ENCODE data around the gene EME1.
A peak's percentile ranks its signal among the peaks of the same experiment; 100 is the strongest.
"Not testable (repeated sequence)": the region's sequence is repeated elsewhere in the genome, so short reads cannot be mapped to it uniquely, and the experiment has no call there.

EME1 gene

GRCh38 chr17:50397111-50397918 is 24.3 kb downstream of the EME1 start, which contains the start of gene LRRC59:
LRRC59 (minus strand) TSS chr17:50397523; CDS start chr17:50397317, 206 bp downstream.
- TF ChIP-seq CTCF (IDR thresholded peaks at IDR 0.05; ENCODE audit: low read depth, low read length), result peak; percentile 92
- DNase-seq (ENCODE audit: extremely low read depth, low read depth), result peak; percentile 52

GRCh38 chr17:50397919-50398285 is 24.9 kb downstream of the EME1 start:
- no peak for DNase-seq (ENCODE audit: extremely low read depth, low read depth)
- no peak for TF ChIP-seq CTCF (IDR thresholded peaks at IDR 0.05; ENCODE audit: low read depth, low read length)

GRCh38 chr17:50398672-50399071 is 25.6 kb downstream of the EME1 start:
- not testable (repeated sequence) for DNase-seq (ENCODE audit: extremely low read depth, low read depth)

GRCh38 chr17:50399591-50399990 is 26.6 kb downstream of the EME1 start:
- not testable (repeated sequence) for DNase-seq (ENCODE audit: extremely low read depth, low read depth)

- not testable (repeated sequence) for DNase-seq (ENCODE audit: extremely low read depth, low read depth)
Measured at GRCh38 chr17:50405351-50405750, 32.3 kb downstream of the EME1 start.

- no peak for DNase-seq (ENCODE audit: extremely low read depth, low read depth)
- no peak for TF ChIP-seq CTCF (IDR thresholded peaks at IDR 0.05; ENCODE audit: low read depth, low read length)
Measured at GRCh38 chr17:50406578-50406977, 33.5 kb downstream of the EME1 start.

GRCh38 chr17:50407921-50408320 is 34.9 kb downstream of the EME1 start:
- no peak for TF ChIP-seq CTCF (IDR thresholded peaks at IDR 0.05; ENCODE audit: low read depth, low read length)
- DNase-seq (ENCODE audit: extremely low read depth, low read depth), result no peak

- TF ChIP-seq CTCF (IDR thresholded peaks at IDR 0.05; ENCODE audit: low read depth, low read length), result no peak
- no peak for DNase-seq (ENCODE audit: extremely low read depth, low read depth)
Measured at GRCh38 chr17:50412188-50412732, 39.2 kb downstream of the EME1 start.

- no peak for TF ChIP-seq CTCF (IDR thresholded peaks at IDR 0.05; ENCODE audit: low read depth, low read length)
- DNase-seq (ENCODE audit: extremely low read depth, low read depth), result no peak
Measured at GRCh38 chr17:50414808-50415207, 41.8 kb downstream of the EME1 start.

- DNase-seq (ENCODE audit: extremely low read depth, low read depth), result not testable (repeated sequence)
Measured at GRCh38 chr17:50419577-50419976, 46.5 kb downstream of the EME1 start.

Measured in AG09319 (cell line).